ENCODE results near the gene LRRN2. TPM values are rescaled to one million over a fixed set of nuclear protein-coding genes. Genes with fewer than 3 reads are reported as not detected.

LRRN2 gene
- total and polyA plus RNA-seq, 2 experiments from 2014 or later, result 0.74 to 2.6 TPM

GRCh38 chr1:204643503-204643902, 42.0 kb downstream of the LRRN2 start:
- H3F3A ChIP-seq (replicated peaks; ENCODE audit: low read depth), result no peaks in the 10 kb centered on the region
- no peaks in the 10 kb centered on the region for H3K27me3 ChIP-seq (ENCODE audit: insufficient read depth)
- no peaks in the 10 kb centered on the region; the same call in 1 of the 2 replicates for H3K9me2 ChIP-seq (ENCODE audit: insufficient read depth)
- H3K4me2 ChIP-seq, result no peak overlapping the region
- H3K79me2 ChIP-seq (replicated peaks; ENCODE audit: insufficient read depth), result no peaks in the 10 kb centered on the region
- no peaks in the 10 kb centered on the region for H3K36me3 ChIP-seq (ENCODE audit: insufficient read depth)
- Mint-ChIP-seq H3K9me3 (no peaks in the 10 kb centered on the region), H3K4me1 (peaks cover 22% of the 10 kb centered on the region), H3K4me3 (no peak overlapping the region), H3K27me3 (ENCODE audit: insufficient read depth, low read depth, poor library complexity) (peaks cover 2% of the 10 kb centered on the region), H3K36me3 (ENCODE audit: low read depth) (no peaks in the 10 kb centered on the region), H3K27ac (no peak overlapping the region)
- no peak overlapping the region for H3K4me3 ChIP-seq
- TF ChIP-seq CREB1 (CRISPR knock-in tag; IDR thresholded peaks at IDR 0.05; ENCODE audit: low read depth), result no peak
- TF ChIP-seq REST (IDR thresholded peaks at IDR 0.05; ENCODE audit: unreplicated experiment), result no peak
- no peak for TF ChIP-seq JUNB (IDR thresholded peaks at IDR 0.05; ENCODE audit: unreplicated experiment)
- TF ChIP-seq ETS1 (IDR thresholded peaks at IDR 0.05), result no peak
- no peak for TF ChIP-seq ZNF331 (CRISPR knock-in tag; IDR thresholded peaks at IDR 0.05; ENCODE audit: low read depth)
- no peak for TF ChIP-seq ZNF114 (CRISPR knock-in tag; IDR thresholded peaks at IDR 0.05)
- TF ChIP-seq ZNF462 (CRISPR knock-in tag; IDR thresholded peaks at IDR 0.05), result no peak
- TF ChIP-seq CTCF (conservative IDR thresholded peaks at IDR 0.05; ENCODE audit: low read depth in 2 of 2), result no peak
- no peak for TF ChIP-seq EZH2phosphoT487 (IDR thresholded peaks at IDR 0.05; ENCODE audit: unreplicated experiment)
- TF ChIP-seq EZH2 (IDR thresholded peaks at IDR 0.05; ENCODE audit: low read depth, unreplicated experiment), result no peak
- H3K27ac ChIP-seq (ENCODE audit: low read depth), result no peak overlapping the region
- DNase-seq (ENCODE audit: low spot score), result no peak
- H4K20me1 ChIP-seq (replicated peaks; ENCODE audit: insufficient read depth), result no peaks in the 10 kb centered on the region
- H3K4me1 ChIP-seq (ENCODE audit: insufficient read depth), result peaks cover 20% of the 10 kb centered on the region
- no peak for ATAC-seq
- H2AFZ ChIP-seq, result no peak overlapping the region

Data from GM23338 (cell line).